Subcutaneous abdominal adipose tissue (tissue), 5 donors: ENCODE data around the gene SULT1A1.
"Not testable (repeated sequence)": the region's sequence is repeated elsewhere in the genome, so short reads cannot be mapped to it uniquely, and the experiment has no call there.

Experiments used
- H3K27ac ChIP-seq: one replicate; pipeline ENCODE4 v1.7.0; 2013; ENCODE audit warnings: low read depth, mild to moderate bottlenecking, inconsistent platforms, low read length, moderate library complexity
- H3K27me3 ChIP-seq, 5 donors: one replicate each; pipeline ENCODE4 v1.7.0; 2013; ENCODE audit warnings: low read length in 5 of 5, inconsistent platforms in 1 of 5; ENCODE audit not compliant: control insufficient read depth in 5 of 5, insufficient read depth in 4 of 5
- H3K36me3 ChIP-seq, 5 donors: one replicate each; pipeline ENCODE4 v1.7.0; 2013; ENCODE audit warnings: low read length in 5 of 5; ENCODE audit not compliant: control insufficient read depth in 5 of 5, insufficient read depth in 5 of 5
- H3K4me1 ChIP-seq, 5 donors: one replicate each; pipeline ENCODE4 v1.7.0; 2013; ENCODE audit warnings: low read length in 5 of 5, mild to moderate bottlenecking in 3 of 5, moderate library complexity in 1 of 5; ENCODE audit not compliant: control insufficient read depth in 5 of 5, insufficient read depth in 5 of 5
- H3K4me3 ChIP-seq, 5 donors: one replicate each; pipeline ENCODE4 v1.7.0; 2013; ENCODE audit warnings: low read length in 5 of 5, low read depth in 1 of 5
- H3K9ac ChIP-seq, 5 donors: one replicate each; pipeline ENCODE4 v1.7.0; 2013; ENCODE audit warnings: low read length in 5 of 5, mild to moderate bottlenecking in 4 of 5, moderate library complexity in 3 of 5
- H3K9me3 ChIP-seq, 5 donors: one replicate each; pipeline ENCODE4 v1.7.0; 2013; ENCODE audit warnings: low read length in 5 of 5; ENCODE audit not compliant: control insufficient read depth in 5 of 5
- donor health status: healthy.
- donor health status: healthy.
- donor health status: healthy.
- donor health status: healthy.
- donor health status: healthy.

The SULT1A1 gene

DNA sequence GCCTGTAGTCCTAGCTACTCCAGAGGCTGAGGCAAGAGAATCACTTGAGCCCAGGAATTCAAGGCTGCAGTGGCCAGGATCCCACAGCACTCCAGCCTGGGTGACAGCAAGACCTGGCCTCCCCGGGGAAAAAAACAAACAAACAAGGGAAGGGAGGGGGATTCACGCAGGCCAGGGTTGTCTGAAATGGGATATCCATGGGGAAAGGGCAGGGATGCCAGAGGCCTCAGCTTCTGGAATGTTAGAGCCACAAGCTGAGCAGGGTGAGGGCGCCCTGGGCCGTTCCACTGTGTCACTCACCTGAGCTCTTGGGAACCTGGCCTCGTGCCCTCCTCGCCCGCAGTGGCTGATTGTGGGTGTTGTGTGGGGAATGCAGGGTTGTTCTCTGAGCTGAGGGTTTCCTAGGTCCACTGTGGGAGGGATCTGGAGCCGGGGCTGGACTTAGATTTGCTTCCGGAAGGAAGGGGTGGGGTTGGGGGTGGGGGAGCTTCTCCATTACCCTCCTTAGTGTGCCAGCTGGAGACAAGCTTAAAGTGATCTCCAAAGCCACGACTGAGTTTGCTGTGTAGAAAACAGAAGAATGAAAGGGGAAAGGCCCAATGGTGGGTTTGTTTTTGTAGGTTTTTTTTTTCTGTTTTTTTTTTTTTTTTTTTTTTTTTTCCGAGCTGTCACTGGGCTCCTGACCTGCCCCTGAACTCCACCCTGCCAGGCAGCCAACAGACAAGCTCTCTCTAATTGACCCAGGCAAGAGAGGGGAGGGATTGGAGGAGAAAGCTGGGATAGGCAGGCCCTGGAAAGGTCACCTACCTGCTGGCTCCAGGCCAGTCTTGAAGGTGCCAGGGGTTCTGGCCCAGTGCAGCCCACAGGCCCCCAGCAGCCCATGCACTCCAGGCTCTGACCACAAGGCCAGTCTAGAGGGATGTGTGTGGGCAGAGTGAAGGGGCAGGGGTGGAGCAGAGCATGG is at the start of gene SULT1A1:
Gene SULT1A1 (minus strand): TSS at position 414 of the 964 bp plus-strand sequence. CDS start 1,189 bp downstream, outside the sequence.
- Histone ChIP-seq H3K36me3 (peaks cover 0 to 16% (median 4%) of the 10 kb centered on the region in 5 donors), H3K27me3 (no peaks in the 10 kb centered on the region), H3K9me3 (no peaks in the 10 kb centered on the region), H3K9ac (peak within 1 kb of the TSS; percentile 58 to 78 (median 60)), H3K27ac (no peak within 1 kb of the TSS), H3K4me1 (peaks cover 7 to 24% (median 18%) of the 10 kb centered on the region in 5 donors), H3K4me3 (peak within 1 kb of the TSS; percentile 56 to 82 (median 71))

DNA sequence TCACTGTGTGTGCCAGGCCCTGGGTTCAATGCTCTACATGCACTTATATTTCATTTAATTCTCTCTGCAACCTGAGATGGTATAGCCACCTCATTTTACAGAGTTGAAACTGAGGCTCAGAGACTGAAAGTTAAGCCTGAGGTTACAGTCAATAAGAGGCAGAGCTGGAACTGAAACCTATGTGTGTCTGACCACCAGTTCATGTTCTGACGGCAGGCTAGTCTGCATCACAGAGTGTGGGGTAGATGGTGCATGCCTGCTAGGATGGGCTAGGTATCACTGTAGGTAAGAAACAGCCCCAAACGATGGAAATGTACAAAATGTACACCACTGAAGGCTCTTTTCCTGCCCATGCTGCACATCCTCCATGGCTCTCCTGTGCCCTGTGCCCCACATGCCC is 30.1 kb upstream of the SULT1A1 start:
- H3K4me1 ChIP-seq, H3K27ac ChIP-seq, H3K9ac ChIP-seq, H3K27me3 ChIP-seq, H3K4me3 ChIP-seq, H3K9me3 ChIP-seq, H3K36me3 ChIP-seq: not testable (repeated sequence)

DNA sequence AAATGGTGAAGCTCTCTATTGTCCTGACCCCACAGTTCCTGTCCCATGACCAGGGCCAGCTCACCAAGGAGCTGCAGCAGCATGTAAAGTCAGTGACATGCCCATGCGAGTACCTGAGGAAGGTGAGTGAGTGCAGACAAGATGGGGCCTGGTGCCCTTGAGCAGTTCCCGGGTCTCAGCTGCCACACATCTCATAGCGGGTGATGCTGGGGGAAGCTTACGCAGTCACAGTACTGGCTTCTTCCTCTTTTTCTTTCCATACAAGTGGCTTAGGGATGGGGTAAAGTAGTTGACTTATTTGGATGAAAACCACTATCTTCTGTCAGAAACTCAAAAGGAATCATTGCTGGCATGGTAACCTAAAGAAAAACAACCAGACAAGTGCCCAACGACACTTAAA is 28.5 kb upstream of the SULT1A1 start:
- not testable (repeated sequence) for H3K9me3 ChIP-seq, H3K9ac ChIP-seq, H3K36me3 ChIP-seq, H3K27ac ChIP-seq, H3K4me3 ChIP-seq, H3K27me3 ChIP-seq, H3K4me1 ChIP-seq

DNA sequence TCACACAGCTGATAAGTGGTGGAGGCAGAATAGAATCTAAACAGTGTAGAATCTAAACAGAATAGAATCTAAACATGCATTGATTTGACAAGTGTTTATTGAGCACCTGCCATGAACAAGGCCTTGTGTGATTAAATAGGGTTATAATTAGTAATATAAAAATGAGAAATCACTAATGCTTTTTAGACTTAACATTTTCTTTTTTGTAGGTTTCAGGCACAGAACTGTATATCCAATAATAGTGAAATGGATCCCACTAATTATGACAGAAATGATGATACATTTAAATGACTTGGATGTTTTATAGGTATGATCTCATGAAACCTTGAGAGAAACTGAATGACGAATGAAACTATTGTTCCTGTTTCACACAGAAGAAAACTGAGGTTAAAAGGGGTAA is 27.9 kb upstream of the SULT1A1 start, which contains the start of gene NPIPB8:
Gene NPIPB8 (plus strand): TSS at position 301 of the 400 bp plus-strand sequence. CDS start 296 bp downstream, outside the sequence.
- not testable (repeated sequence) for H3K9me3 ChIP-seq, H3K36me3 ChIP-seq, H3K4me3 ChIP-seq, H3K27me3 ChIP-seq, H3K4me1 ChIP-seq, H3K27ac ChIP-seq, H3K9ac ChIP-seq

DNA sequence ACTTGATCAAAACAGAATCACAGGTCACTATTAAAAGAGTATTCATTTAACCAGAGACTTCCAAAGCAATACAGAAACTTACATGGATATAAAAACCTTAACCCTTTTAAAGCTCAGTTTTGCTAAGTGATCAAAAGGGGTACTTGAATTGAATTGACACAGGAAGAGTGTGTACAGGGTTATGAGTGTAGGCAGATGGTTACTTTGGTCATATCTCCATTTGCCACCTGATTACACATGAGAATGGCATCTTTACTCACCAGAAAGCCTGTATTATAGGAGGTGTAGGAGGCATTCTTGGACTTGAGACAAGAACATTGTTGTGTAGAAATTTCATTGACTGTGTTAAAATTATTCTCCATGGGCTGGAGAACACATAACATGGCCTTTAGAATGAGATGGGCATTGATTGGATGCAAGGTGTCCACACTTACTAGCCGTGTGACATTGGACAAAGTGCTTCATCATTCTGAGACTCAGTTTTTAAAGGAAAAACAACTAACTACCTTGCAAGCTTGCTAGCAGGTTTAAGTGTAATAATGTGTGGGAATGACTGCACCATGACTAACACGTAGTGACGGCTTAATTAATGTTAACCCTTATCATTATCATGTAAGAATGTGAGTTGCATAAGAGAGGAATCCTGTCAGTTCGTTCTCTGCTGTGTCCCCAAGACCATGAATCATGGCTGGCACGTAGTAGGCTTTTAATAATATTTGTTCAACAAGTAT is 26.4 kb upstream of the SULT1A1 start:
- H3K36me3 ChIP-seq, H3K27me3 ChIP-seq, H3K4me1 ChIP-seq, H3K4me3 ChIP-seq, H3K9ac ChIP-seq, H3K27ac ChIP-seq, H3K9me3 ChIP-seq: not testable (repeated sequence)

DNA sequence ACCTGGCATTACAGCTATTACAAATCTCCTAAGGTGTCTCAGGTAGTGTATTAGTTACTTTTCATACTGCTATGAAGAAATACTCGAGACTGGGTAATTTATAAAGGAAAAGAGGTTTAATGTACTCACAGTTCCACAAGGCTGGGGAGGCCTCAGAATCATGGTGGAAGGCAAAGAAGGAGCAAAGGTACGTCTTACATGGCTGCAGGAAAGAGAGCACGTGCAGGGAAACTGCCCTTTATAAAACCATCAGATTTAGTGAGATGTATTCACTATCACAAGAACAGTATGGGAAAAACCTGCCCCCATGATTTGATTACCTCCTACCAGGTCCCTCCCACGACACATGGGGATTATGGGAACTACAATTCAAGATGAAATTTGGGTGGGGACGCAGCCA is 21.1 kb upstream of the SULT1A1 start:
- H3K4me1 ChIP-seq, H3K27ac ChIP-seq, H3K9ac ChIP-seq, H3K36me3 ChIP-seq, H3K4me3 ChIP-seq, H3K9me3 ChIP-seq, H3K27me3 ChIP-seq: not testable (repeated sequence)

DNA sequence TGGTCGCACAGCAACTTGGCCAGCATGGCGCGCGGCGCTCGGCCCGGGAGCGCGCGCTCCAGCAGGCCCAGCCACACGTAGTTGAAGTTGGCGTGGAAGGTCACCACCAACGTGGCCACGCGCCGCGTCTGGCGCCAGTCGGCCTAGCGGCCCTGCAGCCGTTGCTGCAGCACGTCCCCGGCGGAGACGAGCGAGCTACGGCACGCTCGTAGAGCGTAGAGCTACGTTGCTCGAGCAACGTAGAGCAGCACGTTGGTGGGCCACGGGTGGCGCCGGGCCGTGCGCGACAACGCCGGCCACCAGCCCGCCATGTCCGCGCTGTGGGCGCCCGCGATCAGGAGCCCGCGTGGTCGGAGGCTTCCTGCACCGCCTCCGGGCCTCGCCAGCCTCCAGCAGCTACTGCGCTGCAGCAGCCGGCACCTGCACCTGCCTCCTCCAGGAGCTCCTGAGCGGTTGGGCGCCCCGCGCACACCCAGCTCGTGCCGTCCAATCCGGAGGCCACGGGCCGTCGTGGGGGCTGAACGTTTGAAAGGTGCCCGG is 13.4 kb upstream of the SULT1A1 start:
- peak overlapping the region in 1 of 5 donors; percentile 56 for H3K9ac ChIP-seq
- H3K4me1 ChIP-seq, result peaks cover 0 to 16% (median 8%) of the 10 kb centered on the region in 5 donors
- peak overlapping the region in 4 of 5 donors; percentile 58 to 80 (median 70) for H3K4me3 ChIP-seq
- H3K27ac ChIP-seq, result no peak overlapping the region
- no peaks in the 10 kb centered on the region for H3K9me3 ChIP-seq
- H3K36me3 ChIP-seq, result no peaks in the 10 kb centered on the region
- no peaks in the 10 kb centered on the region for H3K27me3 ChIP-seq

DNA sequence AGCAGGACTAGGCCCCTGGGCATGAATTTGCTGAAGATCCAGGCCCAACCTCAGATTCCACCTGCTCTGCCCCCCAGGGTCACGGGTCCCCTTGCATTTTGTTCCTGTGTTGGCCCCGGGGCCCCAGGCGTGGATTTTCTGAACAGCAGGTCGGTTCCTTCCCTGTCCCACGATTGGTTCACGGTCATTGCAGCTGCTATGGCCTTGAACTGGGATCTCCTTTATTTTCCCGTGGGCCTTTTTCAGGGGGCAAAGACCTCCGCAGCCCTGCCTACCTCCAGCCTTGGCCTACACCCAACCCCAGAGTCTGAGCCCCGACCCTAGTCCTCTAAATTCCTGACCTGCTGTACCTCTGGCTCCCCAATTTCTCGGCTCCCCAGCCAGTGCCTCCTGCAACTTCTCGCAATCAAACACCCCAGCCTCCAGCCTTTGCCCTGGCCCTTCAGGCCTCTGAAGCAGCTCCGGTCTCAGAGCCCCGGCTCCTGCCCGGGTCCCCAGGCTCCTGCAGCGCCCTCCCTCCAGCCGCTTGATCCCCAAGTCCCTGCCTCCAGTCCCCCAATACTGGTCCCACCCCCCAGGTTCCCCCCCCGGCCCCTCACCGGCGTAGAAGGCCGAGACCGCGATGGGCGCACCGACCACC is 12.8 kb upstream of the SULT1A1 start:
- H3K9ac ChIP-seq, result peak overlapping the region in 1 of 5 donors; percentile 25
- H3K27ac ChIP-seq, result not testable (repeated sequence)

DNA sequence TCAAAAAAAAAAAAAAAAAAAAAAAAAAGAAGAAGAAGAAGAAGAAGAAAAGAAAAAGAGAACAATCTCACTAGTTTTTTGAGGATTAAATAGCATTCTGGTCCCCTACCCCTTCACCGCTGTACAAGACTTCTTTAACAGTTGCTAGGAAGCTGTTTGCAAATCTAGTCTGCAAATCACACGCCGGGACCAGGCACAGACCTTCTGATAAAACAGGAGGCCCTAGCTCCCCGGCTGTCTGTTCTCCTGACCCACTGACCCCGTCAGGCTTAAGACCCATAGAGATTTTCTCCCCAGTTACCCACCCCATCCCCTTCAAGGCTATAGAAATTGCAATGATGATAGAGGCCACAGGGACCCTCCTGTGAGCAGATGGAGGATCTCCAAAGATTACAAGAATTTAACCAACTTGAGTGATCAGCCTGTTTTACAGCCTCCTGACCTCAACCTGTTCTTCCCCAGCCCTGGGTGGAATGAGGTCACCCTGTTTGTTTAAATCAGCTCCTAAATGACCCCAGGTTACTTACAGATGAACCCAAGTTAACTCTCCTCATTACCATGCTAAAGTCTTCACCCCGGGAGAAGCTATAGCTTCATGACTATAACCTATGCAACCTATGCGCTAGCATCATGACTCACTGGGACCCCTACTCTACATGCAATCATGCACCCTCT is 11.8 kb upstream of the SULT1A1 start:
- Histone ChIP-seq H3K9me3 (no peaks in the 10 kb centered on the region), H3K9ac (no peak overlapping the region), H3K27ac (no peak overlapping the region)

More for the DNA sequence above, 12.8 kb upstream of the SULT1A1 start:
- H3K4me3 ChIP-seq, result peak overlapping the region; percentile 44 to 80 (median 63)
- not testable (repeated sequence) for H3K27me3 ChIP-seq, H3K9me3 ChIP-seq, H3K36me3 ChIP-seq
- peaks cover 0 to 16% (median 8%) of the 10 kb centered on the region in 5 donors for H3K4me1 ChIP-seq

More for the DNA sequence above, 11.8 kb upstream of the SULT1A1 start:
- Histone ChIP-seq H3K36me3 (no peaks in the 10 kb centered on the region), H3K4me3 (no peak overlapping the region), H3K27me3 (no peaks in the 10 kb centered on the region), H3K4me1 (peaks cover 0 to 16% (median 8%) of the 10 kb centered on the region in 5 donors)
